Thyroid gland (tissue), 4 donors: ENCODE measurements around the gene TMEM170B.

Experiments
- POLR2A ChIP-seq, 2 donors: fragments of 450-650 bp; IDR thresholded peaks; one replicate each; pipeline ENCODE4 v1.6.1; 2017; ENCODE audit warnings: antibody characterized with exemption in 2 of 2, mild to moderate bottlenecking in 2 of 2, moderate library complexity in 1 of 2
- TF ChIP-seq, protein P1 (sequence below), 6 experiments: fragments of 200-600 bp in 3 of 6; fragments of 450-650 bp in 3 of 6; sonication (generic) in 3 of 6; IDR thresholded peaks; one replicate each; pipeline ENCODE4 v1.5.1; 2016 to 2019; ENCODE audit warnings: antibody characterized with exemption in 6 of 6, mild to moderate bottlenecking in 2 of 6, inconsistent platforms in 1 of 6, moderate library complexity in 1 of 6

DNA sequence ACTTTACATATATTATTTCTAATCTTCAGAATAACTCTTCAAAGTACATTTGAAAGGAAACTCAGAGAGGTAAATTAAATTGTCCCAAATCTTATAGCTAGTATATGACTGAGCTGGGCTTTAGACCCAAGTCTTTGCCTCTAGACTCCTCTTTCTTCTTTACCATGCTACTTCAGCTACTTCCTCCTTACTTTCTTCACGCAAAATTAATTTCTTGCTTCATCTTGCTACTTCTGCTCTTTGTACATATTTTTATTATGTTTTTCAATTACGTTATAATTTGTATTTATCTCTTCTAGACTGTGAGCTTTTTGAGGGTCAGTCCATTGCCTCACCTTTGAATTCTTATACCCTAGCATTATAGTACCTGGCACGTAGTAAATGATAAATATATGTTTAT, 5.3 kb downstream of the TMEM170B start:
- no peak for TF ChIP-seq POLR2A (IDR thresholded peaks at IDR 0.05)
- TF ChIP-seq, protein P1, sequence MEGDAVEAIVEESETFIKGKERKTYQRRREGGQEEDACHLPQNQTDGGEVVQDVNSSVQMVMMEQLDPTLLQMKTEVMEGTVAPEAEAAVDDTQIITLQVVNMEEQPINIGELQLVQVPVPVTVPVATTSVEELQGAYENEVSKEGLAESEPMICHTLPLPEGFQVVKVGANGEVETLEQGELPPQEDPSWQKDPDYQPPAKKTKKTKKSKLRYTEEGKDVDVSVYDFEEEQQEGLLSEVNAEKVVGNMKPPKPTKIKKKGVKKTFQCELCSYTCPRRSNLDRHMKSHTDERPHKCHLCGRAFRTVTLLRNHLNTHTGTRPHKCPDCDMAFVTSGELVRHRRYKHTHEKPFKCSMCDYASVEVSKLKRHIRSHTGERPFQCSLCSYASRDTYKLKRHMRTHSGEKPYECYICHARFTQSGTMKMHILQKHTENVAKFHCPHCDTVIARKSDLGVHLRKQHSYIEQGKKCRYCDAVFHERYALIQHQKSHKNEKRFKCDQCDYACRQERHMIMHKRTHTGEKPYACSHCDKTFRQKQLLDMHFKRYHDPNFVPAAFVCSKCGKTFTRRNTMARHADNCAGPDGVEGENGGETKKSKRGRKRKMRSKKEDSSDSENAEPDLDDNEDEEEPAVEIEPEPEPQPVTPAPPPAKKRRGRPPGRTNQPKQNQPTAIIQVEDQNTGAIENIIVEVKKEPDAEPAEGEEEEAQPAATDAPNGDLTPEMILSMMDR (IDR thresholded peaks at IDR 0.05): no peak
